Panc1 (cell line): ENCODE measurements around the gene CAMK2B. TPM values are rescaled to one million over a fixed set of nuclear protein-coding genes. Genes with fewer than 3 reads are reported as not detected.

Source experiments
- ATAC-seq: fragments of 200-7000 bp; cut with Tn5 transposase; 2 replicates; pipeline ENCODE4 v1.9.1; 2020; ENCODE audit warnings: mild to moderate bottlenecking, moderate library complexity
- BruUV-seq: library from RNA; stranded (reverse); fragments of 400-500 nt; replicated peaks from 2 replicates; lab custom pipeline; 2021; lab: Mats Ljungman, UMichigan
- CTCF ChIA-PET: fragments of 300-600 bp; sonication (Branson Sonifier 250); formaldehyde crosslinking; loops from one replicate; lab custom pipeline; 2022; ENCODE audit warnings: antibody characterized with exemption; lab: Charles Lee
- POLR2A ChIA-PET: fragments of 300-600 bp; sonication (Branson Sonifier 250); formaldehyde crosslinking; loops from one replicate; lab custom pipeline; 2022; ENCODE audit warnings: antibody characterized with exemption; lab: Charles Lee
- DNase-seq: peaks from one replicate; pipeline ENCODE4 v3.0.0-alpha.2; 2010; ENCODE audit warnings: low read depth, low spot score
- H3K27ac ChIP-seq: 2 replicates; pipeline ENCODE4 v1.5.1; 2011; ENCODE audit warnings: mild to moderate bottlenecking, low read length, inconsistent platforms
- H3K27me3 ChIP-seq: fragments of 200-500 bp; sonication (Bioruptor generic); 2 replicates; pipeline ENCODE4 v1.6.0; 2014; ENCODE audit warnings: low read length, inconsistent platforms; ENCODE audit not compliant: control insufficient read depth, insufficient read depth
- H3K36me3 ChIP-seq: fragments of 200-500 bp; sonication (Bioruptor generic); 2 replicates; pipeline ENCODE4 v1.5.1; 2014; ENCODE audit warnings: inconsistent platforms, mild to moderate bottlenecking, low read length, moderate library complexity; ENCODE audit not compliant: control insufficient read depth, insufficient read depth
- H3K4me1 ChIP-seq: 2 replicates; pipeline ENCODE4 v1.5.1; 2011; ENCODE audit warnings: inconsistent platforms, mild to moderate bottlenecking, low read length, moderate library complexity; ENCODE audit not compliant: control insufficient read depth, insufficient read depth
- H3K4me3 ChIP-seq, 2 experiments: 2 replicates each; pipeline ENCODE4 v1.5.1; 2011 to 2012; ENCODE audit warnings: low read depth in 2 of 2, low read length in 2 of 2, mild to moderate bottlenecking in 2 of 2, inconsistent platforms in 1 of 2, moderate library complexity in 1 of 2
- H3K9me3 ChIP-seq: fragments of 200-500 bp; sonication (Bioruptor generic); 2 replicates; pipeline ENCODE4 v1.5.1; 2014; ENCODE audit warnings: low read depth, mild to moderate bottlenecking, inconsistent platforms, low read length, moderate library complexity; ENCODE audit not compliant: control insufficient read depth, insufficient read depth
- POLR2AphosphoS5 ChIP-seq: IDR thresholded peaks from 2 replicates; pipeline ENCODE4 v1.6.1; 2012; ENCODE audit warnings: mild to moderate bottlenecking, low read depth, low read length, moderate library complexity
- SIN3A ChIP-seq: IDR thresholded peaks from 2 replicates; pipeline ENCODE4 v1.6.1; 2012; ENCODE audit warnings: low read depth, mild to moderate bottlenecking, low read length, moderate library complexity, borderline replicate concordance; ENCODE audit not compliant: insufficient read depth
- TCF7L2 ChIP-seq: IDR thresholded peaks from 2 replicates; pipeline ENCODE4 v1.6.1; 2011; ENCODE audit warnings: mild to moderate bottlenecking, low read depth, low read length, inconsistent platforms
- in situ Hi-C: cut with HindIII; loops from 2 replicates; pipeline ENCODE4 v1.10.0; 2016; ENCODE audit warnings: low sequenced_read_pairs, low pct_unique_long_range_greater_than_20kb
- intact Hi-C: fragments of 100-400 bp; cut with micrococcal nuclease; formaldehyde crosslinking; loops from one replicate; pipeline ENCODE4 v1.10.0; 2022; ENCODE audit not compliant: unreplicated experiment
- total RNA-seq: library from RNA; stranded (reverse); gene quantifications from one replicate; pipeline ENCODE4 v1.2.1, GENCODE V29; 2021; ENCODE audit not compliant: unreplicated experiment
- TF ChIP-seq, protein P1 (sequence below), 2 experiments: IDR thresholded peaks; 2 replicates each; pipeline ENCODE4 v1.6.1; 2011 to 2012; ENCODE audit warnings: low read depth in 2 of 2, control low read depth in 1 of 2, low read length in 1 of 2, mild to moderate bottlenecking in 1 of 2, moderate library complexity in 1 of 2; ENCODE audit not compliant: insufficient read depth in 1 of 2
- TF ChIP-seq, protein P2 (sequence below): fragments of 450-650 bp; IDR thresholded peaks from 2 replicates; pipeline ENCODE4 v1.5.1; 2017; ENCODE audit warnings: mild to moderate bottlenecking

CAMK2B gene
- total RNA-seq, 1 experiment from 2014 or later: 0.26 TPM

DNA sequence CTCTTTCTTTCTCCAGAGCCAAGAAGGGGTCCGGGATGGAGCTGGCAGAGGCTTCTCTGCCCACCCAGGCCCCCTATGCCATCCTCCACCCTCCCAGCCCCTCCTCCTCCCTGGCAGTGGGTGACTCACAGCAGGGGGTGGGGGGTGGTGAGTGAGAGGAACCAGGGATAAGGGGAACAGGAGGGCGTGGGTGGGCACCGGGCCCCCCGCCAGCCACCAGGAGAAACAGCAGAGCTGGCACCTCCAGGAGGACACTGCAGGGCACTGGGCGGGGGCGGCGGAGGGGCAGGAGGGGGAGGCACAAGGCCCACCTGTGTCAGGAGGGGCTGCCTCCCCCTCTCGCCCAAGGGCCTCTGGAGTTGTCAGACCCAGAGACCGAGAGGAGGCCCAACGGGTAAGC is 56.0 kb downstream of the CAMK2B start:
- peaks cover 3% of the 10 kb centered on the region; the same call in 1 of the 2 replicates for H3K27me3 ChIP-seq
- TF ChIP-seq, protein P1, sequence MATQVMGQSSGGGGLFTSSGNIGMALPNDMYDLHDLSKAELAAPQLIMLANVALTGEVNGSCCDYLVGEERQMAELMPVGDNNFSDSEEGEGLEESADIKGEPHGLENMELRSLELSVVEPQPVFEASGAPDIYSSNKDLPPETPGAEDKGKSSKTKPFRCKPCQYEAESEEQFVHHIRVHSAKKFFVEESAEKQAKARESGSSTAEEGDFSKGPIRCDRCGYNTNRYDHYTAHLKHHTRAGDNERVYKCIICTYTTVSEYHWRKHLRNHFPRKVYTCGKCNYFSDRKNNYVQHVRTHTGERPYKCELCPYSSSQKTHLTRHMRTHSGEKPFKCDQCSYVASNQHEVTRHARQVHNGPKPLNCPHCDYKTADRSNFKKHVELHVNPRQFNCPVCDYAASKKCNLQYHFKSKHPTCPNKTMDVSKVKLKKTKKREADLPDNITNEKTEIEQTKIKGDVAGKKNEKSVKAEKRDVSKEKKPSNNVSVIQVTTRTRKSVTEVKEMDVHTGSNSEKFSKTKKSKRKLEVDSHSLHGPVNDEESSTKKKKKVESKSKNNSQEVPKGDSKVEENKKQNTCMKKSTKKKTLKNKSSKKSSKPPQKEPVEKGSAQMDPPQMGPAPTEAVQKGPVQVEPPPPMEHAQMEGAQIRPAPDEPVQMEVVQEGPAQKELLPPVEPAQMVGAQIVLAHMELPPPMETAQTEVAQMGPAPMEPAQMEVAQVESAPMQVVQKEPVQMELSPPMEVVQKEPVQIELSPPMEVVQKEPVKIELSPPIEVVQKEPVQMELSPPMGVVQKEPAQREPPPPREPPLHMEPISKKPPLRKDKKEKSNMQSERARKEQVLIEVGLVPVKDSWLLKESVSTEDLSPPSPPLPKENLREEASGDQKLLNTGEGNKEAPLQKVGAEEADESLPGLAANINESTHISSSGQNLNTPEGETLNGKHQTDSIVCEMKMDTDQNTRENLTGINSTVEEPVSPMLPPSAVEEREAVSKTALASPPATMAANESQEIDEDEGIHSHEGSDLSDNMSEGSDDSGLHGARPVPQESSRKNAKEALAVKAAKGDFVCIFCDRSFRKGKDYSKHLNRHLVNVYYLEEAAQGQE (IDR thresholded peaks at IDR 0.05; ENCODE audit: insufficient read depth in 1 of 2, low read depth in 2 of 2, low read length in 1 of 2): no peak
- TF ChIP-seq TCF7L2: no peak
- TF ChIP-seq, protein P2, sequence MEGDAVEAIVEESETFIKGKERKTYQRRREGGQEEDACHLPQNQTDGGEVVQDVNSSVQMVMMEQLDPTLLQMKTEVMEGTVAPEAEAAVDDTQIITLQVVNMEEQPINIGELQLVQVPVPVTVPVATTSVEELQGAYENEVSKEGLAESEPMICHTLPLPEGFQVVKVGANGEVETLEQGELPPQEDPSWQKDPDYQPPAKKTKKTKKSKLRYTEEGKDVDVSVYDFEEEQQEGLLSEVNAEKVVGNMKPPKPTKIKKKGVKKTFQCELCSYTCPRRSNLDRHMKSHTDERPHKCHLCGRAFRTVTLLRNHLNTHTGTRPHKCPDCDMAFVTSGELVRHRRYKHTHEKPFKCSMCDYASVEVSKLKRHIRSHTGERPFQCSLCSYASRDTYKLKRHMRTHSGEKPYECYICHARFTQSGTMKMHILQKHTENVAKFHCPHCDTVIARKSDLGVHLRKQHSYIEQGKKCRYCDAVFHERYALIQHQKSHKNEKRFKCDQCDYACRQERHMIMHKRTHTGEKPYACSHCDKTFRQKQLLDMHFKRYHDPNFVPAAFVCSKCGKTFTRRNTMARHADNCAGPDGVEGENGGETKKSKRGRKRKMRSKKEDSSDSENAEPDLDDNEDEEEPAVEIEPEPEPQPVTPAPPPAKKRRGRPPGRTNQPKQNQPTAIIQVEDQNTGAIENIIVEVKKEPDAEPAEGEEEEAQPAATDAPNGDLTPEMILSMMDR: no peak
- TF ChIP-seq SIN3A: no peak
- no peak for TF ChIP-seq POLR2AphosphoS5
- DNase-seq (no peak), ATAC-seq (no peak)
- H3K4me1 ChIP-seq: no peaks in the 10 kb centered on the region
- H3K36me3 ChIP-seq: no peaks in the 10 kb centered on the region
- BruUV-seq: no TSS peak
- no peak overlapping the region for H3K27ac ChIP-seq
- no peaks in the 10 kb centered on the region for H3K9me3 ChIP-seq
- CTCF ChIA-PET: no interaction called here
- POLR2A ChIA-PET: no interaction called here
- H3K4me3 ChIP-seq: no peak overlapping the region
- intact Hi-C loops: no loop called here
- in situ Hi-C loops: no loop called here

DNA sequence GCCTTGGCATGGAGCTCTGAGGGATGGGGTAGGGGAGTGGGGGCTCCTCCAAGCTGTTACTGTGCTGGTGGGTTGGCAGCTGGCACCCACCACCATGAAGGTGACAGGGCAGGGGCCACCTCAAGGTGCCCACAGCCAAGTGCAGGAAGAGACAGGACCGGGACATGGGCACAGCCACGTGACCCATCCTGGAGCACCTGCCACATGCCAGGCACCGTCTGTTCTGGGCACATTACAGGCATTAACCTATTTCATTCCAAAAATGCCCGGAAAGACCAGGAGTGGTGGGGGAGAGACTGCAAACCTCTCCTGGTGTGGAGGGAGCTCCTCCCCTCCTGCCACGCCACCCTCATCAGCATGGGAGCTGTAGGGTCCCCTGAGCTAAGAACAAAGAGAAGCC is 56.7 kb downstream of the CAMK2B start:
- intact Hi-C loops: no loop called here
- peaks cover 3% of the 10 kb centered on the region; the same call in 1 of the 2 replicates for H3K27me3 ChIP-seq
- no peak overlapping the region for H3K27ac ChIP-seq
- TF ChIP-seq POLR2AphosphoS5: no peak
- TF ChIP-seq, protein P2: no peak
- no peak for TF ChIP-seq SIN3A
- no peak for TF ChIP-seq TCF7L2
- TF ChIP-seq, protein P1 (IDR thresholded peaks at IDR 0.05; ENCODE audit: insufficient read depth in 1 of 2, low read depth in 2 of 2, low read length in 1 of 2): no peak
- ChIA-PET CTCF (no interaction called here), POLR2A (no interaction called here)
- no peaks in the 10 kb centered on the region for H3K4me1 ChIP-seq
- DNase-seq (no peak), ATAC-seq (no peak)
- in situ Hi-C loops: no loop called here
- no TSS peak for BruUV-seq
- H3K4me3 ChIP-seq: no peak overlapping the region
- H3K36me3 ChIP-seq: no peaks in the 10 kb centered on the region
- no peaks in the 10 kb centered on the region for H3K9me3 ChIP-seq
